GM12878 (cell line): ENCODE measurements around the gene EFCAB10. TPM values are rescaled to one million over a fixed set of nuclear protein-coding genes. Genes with fewer than 3 reads are reported as not detected.

Experiments used
- ATAC-seq: fragments of 200-7000 bp; cut with Tn5 transposase; 3 replicates; pipeline ENCODE4 v1.9.1; 2020; ENCODE audit warnings: mild to moderate bottlenecking, moderate library complexity
- BruUV-seq: library from RNA; stranded (reverse); fragments of 400-500 nt; replicated peaks from 2 replicates; lab custom pipeline; 2021; lab: Mats Ljungman, UMichigan
- CTCF ChIA-PET: fragments of 300-600 bp; sonication (Branson Sonifier 250); formaldehyde crosslinking; extraction: SDS; loops from one replicate; lab custom pipeline; 2021; ENCODE audit warnings: inconsistent platforms; lab: Yijun Ruan, JAX
- POLR2A ChIA-PET: fragments of 350-600 bp; formaldehyde crosslinking; extraction: SDS; loops from one replicate; lab custom pipeline; 2021; ENCODE audit warnings: inconsistent platforms; lab: Charles Lee
- RAD21 ChIA-PET: fragments of 300-600 bp; sonication (Branson Sonifier 250); formaldehyde crosslinking; loops from one replicate; lab custom pipeline; 2023; ENCODE audit warnings: antibody characterized with exemption; ENCODE audit not compliant: unreplicated experiment; lab: Charles Lee
- SMC1A ChIA-PET: fragments of 300-600 bp; sonication (Branson Sonifier 250); formaldehyde crosslinking; loops from one replicate; lab custom pipeline; 2023; ENCODE audit not compliant: unreplicated experiment, uncharacterized antibody; lab: Charles Lee
- DNase-seq: peaks from one replicate; pipeline ENCODE4 v3.0.0-alpha.2; 2011; ENCODE audit warnings: low read depth, low spot score
- FAIRE-seq: peaks from 3 replicates; lab custom pipeline; 2011; peaks lifted over from hg19 to GRCh38; lab: Jason Lieb, UNC
- H2AFZ ChIP-seq: 2 replicates; pipeline ENCODE4 v1.6.0; 2011; ENCODE audit warnings: low read depth, low read length, control low read depth; ENCODE audit not compliant: control insufficient read depth
- H3K27ac ChIP-seq: 2 replicates; pipeline ENCODE4 v1.5.1; 2011; ENCODE audit warnings: control low read depth; ENCODE audit not compliant: control insufficient read depth, insufficient read depth
- H3K27me3 ChIP-seq, 2 experiments: replicated peaks in 1 of 2; 2 replicates each; pipeline versions ENCODE4 v1.6.0 to v1.6.1; 2011; ENCODE audit warnings: low read length in 1 of 2; ENCODE audit not compliant: control insufficient read depth in 2 of 2, insufficient read depth in 2 of 2
- H3K36me3 ChIP-seq, 2 experiments: 2 replicates each; pipeline ENCODE4 v1.5.1; 2011; ENCODE audit warnings: low read length in 1 of 2; ENCODE audit not compliant: control insufficient read depth in 2 of 2, insufficient read depth in 2 of 2
- H3K4me1 ChIP-seq: 2 replicates; pipeline ENCODE4 v1.6.1; 2011; ENCODE audit warnings: mild to moderate bottlenecking, low read length, moderate library complexity, mixed read lengths; ENCODE audit not compliant: control insufficient read depth, insufficient read depth
- H3K4me2 ChIP-seq: 2 replicates; pipeline ENCODE4 v1.6.0; 2011; ENCODE audit warnings: control low read depth; ENCODE audit not compliant: control insufficient read depth, insufficient read depth
- H3K4me3 ChIP-seq: fragments of 200-600 bp; sonication (generic); 2 replicates; pipeline ENCODE4 v1.5.1; 2016
- H3K79me2 ChIP-seq: 2 replicates; pipeline ENCODE4 v1.6.0; 2011; ENCODE audit warnings: low read length; ENCODE audit not compliant: control insufficient read depth, insufficient read depth
- H3K9ac ChIP-seq: 2 replicates; pipeline ENCODE4 v1.8.0; 2011; ENCODE audit warnings: low read length, control low read depth, mixed read lengths; ENCODE audit not compliant: control insufficient read depth, insufficient read depth
- H3K9me3 ChIP-seq: replicated peaks from 3 replicates; pipeline ENCODE4 v1.5.1; 2011; ENCODE audit warnings: mild to moderate bottlenecking, low read length; ENCODE audit not compliant: control insufficient read depth, insufficient read depth
- H4K20me1 ChIP-seq: 2 replicates; pipeline ENCODE4 v1.6.0; 2011; ENCODE audit not compliant: control insufficient read depth, insufficient read depth
- CEBPB ChIP-seq, 2 experiments: fragments of 150-350 bp in 1 of 2; IDR thresholded peaks; 2 replicates each; pipeline ENCODE4 v1.6.1; 2012 to 2014; ENCODE audit warnings: low read depth in 2 of 2, low read length in 2 of 2, borderline replicate concordance in 1 of 2, inconsistent platforms in 1 of 2
- JUND ChIP-seq: IDR thresholded peaks from 2 replicates; pipeline ENCODE4 v1.6.1; 2012; ENCODE audit warnings: low read depth, mild to moderate bottlenecking, low read length, improper control_type of control experiment, moderate library complexity
- KAT2A ChIP-seq: conservative IDR thresholded peaks from 2 replicates; pipeline ENCODE4 v1.6.1; 2011; ENCODE audit warnings: low read depth, low read length; ENCODE audit not compliant: control insufficient read depth
- NBN ChIP-seq: fragments of 450-650 bp; IDR thresholded peaks from 2 replicates; pipeline ENCODE4 v1.6.1; 2016
- NFYB ChIP-seq: IDR thresholded peaks from 2 replicates; pipeline ENCODE4 v1.6.1; 2011; ENCODE audit warnings: low read depth, mild to moderate bottlenecking, low read length, improper control_type of control experiment, moderate library complexity; ENCODE audit not compliant: insufficient read depth
- RAD51 ChIP-seq: fragments of 450-650 bp; IDR thresholded peaks from 2 replicates; pipeline ENCODE4 v1.6.1; 2016; ENCODE audit warnings: moderate library complexity, mild to moderate bottlenecking, inconsistent platforms
- RFX5 ChIP-seq: IDR thresholded peaks from 2 replicates; pipeline ENCODE4 v1.6.1; 2011; ENCODE audit warnings: low read depth, low read length, improper control_type of control experiment
- SMAD5 ChIP-seq: IDR thresholded peaks from 2 replicates; pipeline ENCODE4 v1.6.1; 2016; ENCODE audit warnings: antibody characterized with exemption, low read depth
- YY1 ChIP-seq: IDR thresholded peaks from 2 replicates; pipeline ENCODE4 v1.6.1; 2011; ENCODE audit warnings: low read depth, mild to moderate bottlenecking, low read length
- WGBS: methylation state at CpG from one replicate; pipeline ENCODE4 v1.1.6; 2016; ENCODE audit warnings: low lambda C conversion rate; ENCODE audit not compliant: insufficient replicate concordance, insufficient coverage; ENCODE audit errors: missing lambda C conversion rate; 5-methylcytosine and 5-hydroxymethylcytosine counted together
- in situ Hi-C: fragments of 300-500 bp; cut with MboI; formaldehyde crosslinking; loops from 9 replicates; pipeline ENCODE4 v1.14.3; 2018; ENCODE audit warnings: mixed read lengths
- intact Hi-C: fragments of 100-400 bp; cut with micrococcal nuclease; formaldehyde crosslinking; loops from one replicate; pipeline ENCODE4 v1.14.2; 2022; ENCODE audit not compliant: unreplicated experiment
- polyA plus RNA-seq, 11 experiments: library from polyadenylated mRNA; depleted of rRNA in 4 of 11; unstranded in 6 of 11; stranded (reverse) in 5 of 11; fragments of >200 nt; fragmentation: Nextera tagmentation in 4 of 11; fragmentation: Illumina TruSeq in 1 of 11; extraction: Ambion mirVana in 4 of 11; extraction: Trizol in 1 of 11; gene quantifications; 1 replicate in 1 of 11; 2 replicates in 10 of 11; pipeline versions ENCODE4 v1.2.1 to v1.2.3, GENCODE V29; 2011 to 2016; ENCODE audit warnings: inconsistent platforms in 2 of 11, missing spikeins in 2 of 11, low read depth in 1 of 11
- total RNA-seq, 4 experiments: library from RNA; depleted of rRNA in 3 of 4; stranded (reverse); fragments of >200 nt in 3 of 4; fragmentation: Illumina TruSeq in 1 of 4; extraction: Trizol in 1 of 4; gene quantifications; 2 replicates each; pipeline versions ENCODE4 v1.2.1 to v1.2.3, GENCODE V29; 2013 to 2021

The EFCAB10 gene
- total and polyA plus RNA-seq, 10 of the 15 experiments (the other 5 are each of a cell fraction or from before 2014, with no cell fraction given), result 0.38 to 1.0 (median 0.54) TPM; not detected in 6

DNA sequence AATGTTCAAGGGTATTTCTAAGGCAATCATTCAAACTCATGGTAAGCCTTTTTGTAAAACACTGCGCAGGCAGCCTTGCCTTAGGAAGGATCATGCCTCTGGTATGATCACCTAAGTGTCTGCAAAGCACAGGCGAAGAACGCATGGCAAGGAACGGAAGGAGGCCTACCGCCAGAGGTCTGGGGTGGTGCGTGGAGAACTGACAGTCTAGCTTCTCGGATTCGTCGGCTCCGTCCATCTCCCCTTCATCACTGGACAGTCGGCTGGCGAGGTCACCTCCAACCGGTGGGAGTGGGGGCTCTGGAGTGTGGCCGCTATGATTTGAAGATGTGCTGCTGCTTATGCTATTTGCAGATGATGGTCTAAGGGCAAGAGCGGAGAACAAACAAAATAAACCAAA is 42.6 kb upstream of the EFCAB10 start (continued):
- TF ChIP-seq NFYB (no peak), NBN (no peak), JUND (no peak), RAD51 (no peak)
- TF ChIP-seq, all 136 proteins: peak for 0

DNA sequence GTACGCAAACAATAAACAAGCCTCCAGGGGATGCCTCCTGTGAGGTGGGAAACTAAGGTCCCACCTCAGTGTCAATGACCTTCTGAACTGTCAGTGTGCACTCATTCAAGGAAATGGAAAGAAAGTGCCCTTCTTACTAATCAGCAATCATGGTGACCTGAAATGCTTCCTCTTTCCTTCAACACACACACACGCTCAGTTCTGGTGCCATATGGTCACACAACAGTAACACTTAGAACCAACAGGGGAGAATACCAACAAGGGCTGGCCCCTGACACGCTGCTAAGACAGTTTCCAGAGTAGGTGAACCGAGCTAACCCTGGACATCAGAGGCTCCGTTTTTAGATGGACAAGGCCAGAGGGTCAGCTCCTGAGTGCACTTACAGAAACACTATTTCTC is 42.1 kb upstream of the EFCAB10 start:
- Histone ChIP-seq H3K4me2 (no peak overlapping the region), H3K79me2 (no peaks in the 10 kb centered on the region), H2AFZ (no peak overlapping the region), H3K9me3 (no peaks in the 10 kb centered on the region), H3K9ac (no peak overlapping the region), H3K4me1 (no peaks in the 10 kb centered on the region), H4K20me1 (no peaks in the 10 kb centered on the region), H3K27ac (no peak overlapping the region), H3K36me3 (no peaks in the 10 kb centered on the region), H3K4me3 (no peak overlapping the region), H3K27me3 (no peaks in the 10 kb centered on the region)
- in situ Hi-C loops (no loop called here), intact Hi-C loops (no loop called here)
- no peak for TF ChIP-seq SMAD5
- no peak for TF ChIP-seq KAT2A
- TF ChIP-seq YY1, result no peak
- TF ChIP-seq RFX5, result no peak
- no peak for TF ChIP-seq CEBPB (IDR thresholded peaks at IDR 0.05; ENCODE audit: borderline replicate concordance in 1 of 2, low read depth in 2 of 2, low read length in 2 of 2)
- SMC1A ChIA-PET, result no interaction called here
- ATAC-seq (no peak), DNase-seq (no peak), FAIRE-seq (no peak)
- RAD21 ChIA-PET, result no interaction called here
- POLR2A ChIA-PET, result interaction anchor here (1.1 kb wide), 1 partner anchor 9 kb away, joined by 4 read pairs; no protein-coding TSS in a partner anchor
- CTCF ChIA-PET, result no interaction called here
- no TSS peak for BruUV-seq
- 59% methylated on average over 5 of the region's 5 CpGs for WGBS
